CD4-positive, CD25-positive, alpha-beta regulatory T cell (primary cell): ENCODE measurements around the gene R3HDM2. TPM values are rescaled to one million over a fixed set of nuclear protein-coding genes. Genes with fewer than 3 reads are reported as not detected.

ENCODE experiments used
- ATAC-seq, 2 donors: fragments of 150-1000 bp; cut with Tn5 transposase; one replicate each; pipeline ENCODE4 v1.10.0; 2021; ENCODE audit warnings: low read depth in 2 of 2, moderate number of reproducible peaks in 2 of 2, moderate library complexity in 1 of 2
- DNase-seq, 3 donors: peaks; one replicate each; pipeline versions ENCODE4 v3.0.0 to v3.0.0-alpha.2; 2012 to 2022; ENCODE audit warnings: mixed read lengths in 1 of 3
- H3K27ac ChIP-seq: one replicate; pipeline ENCODE4 v1.7.0; 2013; ENCODE audit warnings: mild to moderate bottlenecking, low read length; ENCODE audit not compliant: insufficient read depth, poor library complexity, severe bottlenecking
- H3K27me3 ChIP-seq: one replicate; pipeline ENCODE4 v1.7.0; 2013; ENCODE audit warnings: low read length; ENCODE audit not compliant: control insufficient read depth, insufficient read depth
- H3K36me3 ChIP-seq: one replicate; pipeline ENCODE4 v1.7.0; 2013; ENCODE audit warnings: mild to moderate bottlenecking, low read length, moderate library complexity; ENCODE audit not compliant: control insufficient read depth, insufficient read depth
- H3K4me1 ChIP-seq: 2 replicates; pipeline ENCODE4 v1.7.0; 2013; ENCODE audit warnings: mild to moderate bottlenecking, low read length; ENCODE audit not compliant: insufficient read depth, control insufficient read depth, poor library complexity, severe bottlenecking
- H3K4me3 ChIP-seq: one replicate; pipeline ENCODE4 v1.7.0; 2013; ENCODE audit warnings: low read depth, mild to moderate bottlenecking, low read length, moderate library complexity
- H3K9me3 ChIP-seq, 2 experiments: 1 replicate in 1 of 2; 2 replicates in 1 of 2; pipeline ENCODE4 v1.7.0; 2013; ENCODE audit warnings: low read length in 2 of 2, mild to moderate bottlenecking in 1 of 2, moderate library complexity in 1 of 2; ENCODE audit not compliant: control insufficient read depth in 2 of 2
- H3K27ac Mint-ChIP-seq, 3 donors: one replicate each; pipeline ENCODE4 v1.8.0; 2020 to 2022; ENCODE audit warnings: mild to moderate bottlenecking in 3 of 3, mixed read lengths in 3 of 3, moderate library complexity in 2 of 3
- H3K27me3 Mint-ChIP-seq: one replicate; pipeline ENCODE4 v1.8.0; 2022; ENCODE audit warnings: mild to moderate bottlenecking, mixed read lengths
- H3K36me3 Mint-ChIP-seq: one replicate; pipeline ENCODE4 v1.8.0; 2020; ENCODE audit warnings: mixed read lengths
- H3K4me1 Mint-ChIP-seq, 4 donors: one replicate each; pipeline ENCODE4 v1.8.0; 2020 to 2022; ENCODE audit warnings: mixed read lengths in 4 of 4, mild to moderate bottlenecking in 1 of 4
- H3K4me3 Mint-ChIP-seq, 4 donors: one replicate each; pipeline ENCODE4 v1.8.0; 2020 to 2022; ENCODE audit warnings: mild to moderate bottlenecking in 4 of 4, mixed read lengths in 4 of 4, moderate library complexity in 3 of 4
- H3K9me3 Mint-ChIP-seq, 7 donors: one replicate each; pipeline ENCODE4 v1.8.0; 2020 to 2022; ENCODE audit warnings: mixed read lengths in 7 of 7, mild to moderate bottlenecking in 3 of 7, moderate library complexity in 2 of 7
- polyA plus RNA-seq, 4 donors: library from polyadenylated mRNA; unstranded; fragments of 300-500 nt; fragmentation: Illumina TruSeq; gene quantifications; one replicate each; pipeline ENCODE4 v1.2.3, GENCODE V29; 2021
- total RNA-seq: library from RNA; stranded (reverse); gene quantifications from one replicate; pipeline ENCODE4 v1.2.3, GENCODE V29; 2022

The R3HDM2 gene
- total and polyA plus RNA-seq, 5 donors from 2014 or later: 6.0 to 115 (median 8.1) TPM

- Mint-ChIP-seq H3K4me3 (no peak overlapping the region), H3K27me3 (peaks cover 4% of the 10 kb centered on the region), H3K36me3 (no peaks in the 10 kb centered on the region), H3K4me1 (no peaks in the 10 kb centered on the region), H3K9me3 (no peaks in the 10 kb centered on the region), H3K27ac (no peak overlapping the region)
- H3K9me3 ChIP-seq: no peaks in the 10 kb centered on the region
- H3K36me3 ChIP-seq: no peaks in the 10 kb centered on the region
- DNase-seq: no peak
- no peaks in the 10 kb centered on the region for H3K4me1 ChIP-seq
- no peaks in the 10 kb centered on the region for H3K27me3 ChIP-seq
- H3K27ac ChIP-seq: no peak overlapping the region
- no peak for ATAC-seq
- no peak overlapping the region for H3K4me3 ChIP-seq
Observed at GRCh38 chr12:57205186-57205585, 225.7 kb downstream of the R3HDM2 start.

DNA sequence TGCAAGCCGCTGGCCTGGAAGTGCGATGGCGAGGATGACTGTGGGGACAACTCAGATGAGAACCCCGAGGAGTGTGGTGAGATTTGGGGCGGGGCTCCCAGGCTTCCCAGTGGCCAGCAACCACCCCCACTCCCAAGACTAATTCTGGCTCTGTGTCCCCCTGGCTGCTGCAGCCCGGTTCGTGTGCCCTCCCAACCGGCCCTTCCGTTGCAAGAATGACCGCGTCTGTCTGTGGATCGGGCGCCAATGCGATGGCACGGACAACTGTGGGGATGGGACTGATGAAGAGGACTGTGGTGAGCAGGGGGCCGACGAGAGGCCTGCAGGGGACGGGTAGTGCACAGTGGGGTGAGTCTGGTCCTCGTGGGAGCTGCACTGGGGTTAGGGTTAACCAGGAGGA is 226.4 kb downstream of the R3HDM2 start:
- Mint-ChIP-seq H3K9me3 (no peaks in the 10 kb centered on the region), H3K27ac (no peak overlapping the region), H3K36me3 (no peaks in the 10 kb centered on the region), H3K27me3 (peaks cover 4% of the 10 kb centered on the region), H3K4me1 (no peaks in the 10 kb centered on the region), H3K4me3 (no peak overlapping the region)
- no peaks in the 10 kb centered on the region for H3K4me1 ChIP-seq
- H3K36me3 ChIP-seq: no peaks in the 10 kb centered on the region
- no peak for DNase-seq
- no peaks in the 10 kb centered on the region for H3K9me3 ChIP-seq
- H3K27ac ChIP-seq: no peak overlapping the region
- H3K27me3 ChIP-seq: no peaks in the 10 kb centered on the region
- no peak for ATAC-seq
- H3K4me3 ChIP-seq: no peak overlapping the region

- H3K4me3 ChIP-seq: no peak overlapping the region
- H3K4me1 ChIP-seq: no peaks in the 10 kb centered on the region
- no peak overlapping the region for H3K4me3 Mint-ChIP-seq
- no peaks in the 10 kb centered on the region for H3K36me3 Mint-ChIP-seq
- H3K9me3 Mint-ChIP-seq: no peaks in the 10 kb centered on the region
- no peaks in the 10 kb centered on the region for H3K4me1 Mint-ChIP-seq
- ATAC-seq: no peak
- no peaks in the 10 kb centered on the region for H3K9me3 ChIP-seq
- peaks cover 4% of the 10 kb centered on the region for H3K27me3 Mint-ChIP-seq
- no peak for DNase-seq
- no peaks in the 10 kb centered on the region for H3K36me3 ChIP-seq
- no peak overlapping the region for H3K27ac Mint-ChIP-seq
- H3K27me3 ChIP-seq: no peaks in the 10 kb centered on the region
- H3K27ac ChIP-seq: no peak overlapping the region
Observed at GRCh38 chr12:57203791-57204190, 227.1 kb downstream of the R3HDM2 start.

Other genes with a start within 250 kb of the R3HDM2 start
- 0.49 TPM for gene NXPH4, start 214.2 kb downstream of the R3HDM2 start, total RNA-seq
- gene NXPH4, start 214.2 kb downstream of the R3HDM2 start, polyA plus RNA-seq: under 1 TPM in 3 of 4 donors, not detected in 1; 0.09 to 0.46 (median 0.11) TPM
- gene SHMT2, start 201.3 kb downstream of the R3HDM2 start, total RNA-seq: 108 TPM
- gene SHMT2, start 201.3 kb downstream of the R3HDM2 start, polyA plus RNA-seq: 100 to 1,000 TPM; 214 to 300 (median 228) TPM
- gene STAC3, start 179.9 kb downstream of the R3HDM2 start, total RNA-seq: 2.6 TPM
- under 1 TPM in 3 of 4 donors, not detected in 1; 0.10 to 0.52 (median 0.18) TPM for gene STAC3, start 179.9 kb downstream of the R3HDM2 start, polyA plus RNA-seq
- not detected for gene INHBC, start 3.7 kb upstream of the R3HDM2 start, total RNA-seq
- under 1 TPM in 1 of 4 donors, not detected in 3; 0.21 TPM for gene INHBC, start 3.7 kb upstream of the R3HDM2 start, polyA plus RNA-seq
- not detected for gene INHBE, start 24.3 kb upstream of the R3HDM2 start, total RNA-seq
- gene INHBE, start 24.3 kb upstream of the R3HDM2 start, polyA plus RNA-seq: under 1 TPM in 1 of 4 donors, not detected in 3; 0.06 TPM
- 0.47 TPM for gene GLI1, start 28.7 kb upstream of the R3HDM2 start, total RNA-seq
- gene GLI1, start 28.7 kb upstream of the R3HDM2 start, polyA plus RNA-seq: under 1 TPM in 3 of 4 donors, not detected in 1; 0.07 to 0.23 (median 0.13) TPM
- gene ARHGAP9, start 48.8 kb upstream of the R3HDM2 start, total RNA-seq: 403 TPM
- gene ARHGAP9, start 48.8 kb upstream of the R3HDM2 start, polyA plus RNA-seq: 100 to 1,000 TPM; 173 to 192 (median 182) TPM
- 219 TPM for gene MARS1, start 57.0 kb upstream of the R3HDM2 start, total RNA-seq
- 10 to 100 TPM; 71.9 to 89.4 (median 80.1) TPM for gene MARS1, start 57.0 kb upstream of the R3HDM2 start, polyA plus RNA-seq
- gene DDIT3, start 89.5 kb upstream of the R3HDM2 start, total RNA-seq: 159 TPM
- gene DDIT3, start 89.5 kb upstream of the R3HDM2 start, polyA plus RNA-seq: 10 to 100 TPM; 17.8 to 25.3 (median 20.9) TPM
- 104 TPM for gene MBD6, start 91.8 kb upstream of the R3HDM2 start, total RNA-seq
- gene MBD6, start 91.8 kb upstream of the R3HDM2 start, polyA plus RNA-seq: 1 to 10 TPM; 1.8 to 3.0 (median 2.3) TPM
- gene DCTN2, start 116.1 kb upstream of the R3HDM2 start, total RNA-seq: 74.9 TPM
- gene DCTN2, start 116.1 kb upstream of the R3HDM2 start, polyA plus RNA-seq: 10 to 100 TPM; 75.1 to 91.6 (median 78.9) TPM
- gene KIF5A, start 119.0 kb upstream of the R3HDM2 start, total RNA-seq: 0.72 TPM
- gene KIF5A, start 119.0 kb upstream of the R3HDM2 start, polyA plus RNA-seq: under 1 TPM in 2 of 4 donors, not detected in 2; 0.05 to 0.06 TPM
- gene PIP4K2C, start 160.1 kb upstream of the R3HDM2 start, total RNA-seq: 35.8 TPM
- gene PIP4K2C, start 160.1 kb upstream of the R3HDM2 start, polyA plus RNA-seq: 10 to 100 TPM; 24.6 to 38.6 (median 30.2) TPM
- gene DTX3, start 173.8 kb upstream of the R3HDM2 start, total RNA-seq: 31.2 TPM
- gene DTX3, start 173.8 kb upstream of the R3HDM2 start, polyA plus RNA-seq: 1 to 10 TPM; 3.4 to 7.4 (median 5.1) TPM
- 0.64 TPM for gene ARHGEF25, start 180.4 kb upstream of the R3HDM2 start, total RNA-seq
- gene ARHGEF25, start 180.4 kb upstream of the R3HDM2 start, polyA plus RNA-seq: not detected
- not detected for gene B4GALNT1, start 202.2 kb upstream of the R3HDM2 start, total RNA-seq
- gene B4GALNT1, start 202.2 kb upstream of the R3HDM2 start, polyA plus RNA-seq: not detected